ENCODE measurements around the gene CARHSP1. TPM values are rescaled to one million over a fixed set of nuclear protein-coding genes. Genes with fewer than 3 reads are reported as not detected.

The CARHSP1 gene
- total RNA-seq, 1 experiment from 2014 or later = 79.7 TPM

DNA sequence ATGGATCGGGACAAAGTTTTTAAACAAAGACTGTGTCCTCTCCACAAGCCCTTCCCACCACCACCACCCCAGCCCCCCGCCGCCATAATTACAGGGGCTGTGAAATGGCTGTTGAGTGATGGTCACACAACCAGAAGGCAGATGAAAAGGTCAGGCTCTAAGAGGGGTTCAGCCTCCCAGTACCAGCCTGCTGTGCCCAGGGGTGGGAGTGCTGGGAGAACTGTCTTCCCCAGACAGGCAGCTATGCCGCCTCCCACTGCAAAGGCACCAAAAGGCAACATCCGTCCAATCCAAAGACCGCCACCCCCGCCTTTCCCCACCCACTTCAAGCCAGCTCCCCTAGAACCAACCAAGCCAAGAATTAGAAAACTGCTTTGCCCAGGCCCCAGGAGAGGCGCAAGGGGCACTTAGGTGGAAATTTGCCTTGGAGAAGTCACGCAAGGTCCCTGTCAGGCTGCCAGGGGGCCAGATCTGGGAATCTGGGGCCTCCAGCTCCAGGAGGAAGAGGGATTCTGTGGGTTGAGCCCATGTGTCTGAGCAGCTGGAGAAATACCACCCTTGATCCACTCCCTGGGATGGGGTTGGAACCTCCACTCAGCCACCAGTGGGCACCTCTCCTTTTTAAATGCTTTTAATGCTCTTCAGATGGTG, 14.4 kb downstream of the CARHSP1 start:
- H3K27ac ChIP-seq (ENCODE audit: low read depth, low read length) = no peak overlapping the region
- H3K27me3 ChIP-seq (ENCODE audit: insufficient read depth, low read length) = no peaks in the 10 kb centered on the region
- POLR2A ChIA-PET = interaction anchor here (1.5 kb wide), 1 partner anchor 14 kb away, joined by 4 read pairs; the partner anchor contains the start of gene CARHSP1
- no peak overlapping the region for H3K4me2 ChIP-seq (ENCODE audit: low read length)
- no peak for ATAC-seq
- intact Hi-C loops (cut with micrococcal nuclease) = no loop called here
- H3K9ac ChIP-seq (ENCODE audit: low read length) = no peak overlapping the region
- no peak for DNase-seq (ENCODE audit: low read depth, low spot score)
- TF ChIP-seq CBX3 (IDR thresholded peaks at IDR 0.05; ENCODE audit: low read depth) (no peak), JUND (IDR thresholded peaks at IDR 0.05) (no peak), ELF1 (IDR thresholded peaks at IDR 0.05; ENCODE audit: borderline replicate concordance, low read depth) (no peak), ZBTB33 (IDR thresholded peaks at IDR 0.05; ENCODE audit: extremely low read depth, insufficient replicate concordance, low read length) (no peak), TCF7L2 (IDR thresholded peaks at IDR 0.05; ENCODE audit: borderline replicate concordance, extremely low read depth, insufficient read depth, insufficient read length) (no peak), RAD21 (IDR thresholded peaks at IDR 0.05; ENCODE audit: low read depth) (no peak), SIN3A (IDR thresholded peaks at IDR 0.05; ENCODE audit: low read depth) (no peak)
- no peaks in the 10 kb centered on the region for H4K20me1 ChIP-seq (ENCODE audit: insufficient read depth)
- no TSS peak for BruUV-seq (replicated peaks)
- no peak overlapping the region for H3K4me3 ChIP-seq (replicated peaks in 1 of 2; ENCODE audit: low read depth in 1 of 2, low read length in 2 of 2)
- no peaks in the 10 kb centered on the region for H3K9me2 ChIP-seq (ENCODE audit: insufficient read depth)
- H3K9me3 ChIP-seq (ENCODE audit: control insufficient read depth in 1 of 2, insufficient read depth in 1 of 2, low read depth in 1 of 2, low read length in 2 of 2) = no peaks in the 10 kb centered on the region
- RAD21 ChIA-PET (ENCODE audit: low non-redundant PET in 1 of 2, low total read pairs in 2 of 2, uncharacterized antibody in 2 of 2, unreplicated experiment in 2 of 2) = no interaction called here
- H3K79me2 ChIP-seq (ENCODE audit: insufficient read depth, low read length) = peaks cover 15% of the 10 kb centered on the region
- CTCF ChIA-PET = interaction anchor here (1.0 kb wide), 1 partner anchor 26 kb away, joined by 4 read pairs; no protein-coding TSS in a partner anchor
- H3K4me1 ChIP-seq (ENCODE audit: control insufficient read depth in 1 of 2, insufficient read depth in 2 of 2, low read length in 2 of 2) = no peaks in the 10 kb centered on the region; a peak in 1 of 4 replicates
- H3K36me3 ChIP-seq (ENCODE audit: control insufficient read depth in 1 of 2, insufficient read depth in 2 of 2, low read length in 2 of 2) = peaks cover 26 to 50% of the 10 kb centered on the region in 2 experiments
- H2AFZ ChIP-seq (ENCODE audit: low read depth, low read length, poor library complexity, severe bottlenecking) = no peak overlapping the region
